Measurements from ENCODE around the gene PMEPA1.

The PMEPA1 gene

GRCh38 chr20:57677584-57677982 lies 32.2 kb downstream of the PMEPA1 start:
- DNase-seq (ENCODE audit: low read depth in 2 of 2) = no peak

- DNase-seq (ENCODE audit: low read depth in 2 of 2) = no peak
These were observed 32.9 kb downstream of the PMEPA1 start for GRCh38 chr20:57676589-57677583.

- no peak for DNase-seq (ENCODE audit: low read depth in 2 of 2)
These were observed 34.0 kb downstream of the PMEPA1 start for GRCh38 chr20:57675773-57676172.

GRCh38 chr20:57672953-57673575 lies 36.8 kb downstream of the PMEPA1 start:
- DNase-seq (ENCODE audit: low read depth in 2 of 2) = no peak

- DNase-seq (ENCODE audit: low read depth in 2 of 2) = no peak
These were observed 37.7 kb downstream of the PMEPA1 start for GRCh38 chr20:57672164-57672563.

- no peak for DNase-seq (ENCODE audit: low read depth in 2 of 2)
These were observed 38.2 kb downstream of the PMEPA1 start for GRCh38 chr20:57671662-57672061.

- no peak for DNase-seq (ENCODE audit: low read depth in 2 of 2)
These were observed 38.8 kb downstream of the PMEPA1 start for GRCh38 chr20:57671072-57671391.

- no peak for DNase-seq (ENCODE audit: low read depth in 2 of 2)
These were observed 39.3 kb downstream of the PMEPA1 start for GRCh38 chr20:57670288-57671071.

- no peak for DNase-seq (ENCODE audit: low read depth in 2 of 2)
These were observed 40.2 kb downstream of the PMEPA1 start for GRCh38 chr20:57669632-57670031.

- no peak for DNase-seq (ENCODE audit: low read depth in 2 of 2)
These were observed 41.7 kb downstream of the PMEPA1 start for GRCh38 chr20:57667924-57668782.

GRCh38 chr20:57667388-57667787 lies 42.4 kb downstream of the PMEPA1 start:
- DNase-seq (ENCODE audit: low read depth in 2 of 2) = no peak

- DNase-seq (ENCODE audit: low read depth in 2 of 2) = no peak
These were observed 43.0 kb downstream of the PMEPA1 start for GRCh38 chr20:57666834-57667157.

GRCh38 chr20:57666106-57666833 lies 43.5 kb downstream of the PMEPA1 start:
- no peak for DNase-seq (ENCODE audit: low read depth in 2 of 2)

GRCh38 chr20:57665589-57665971 lies 44.2 kb downstream of the PMEPA1 start:
- DNase-seq (ENCODE audit: low read depth in 2 of 2) = no peak

GRCh38 chr20:57664924-57665588 lies 44.8 kb downstream of the PMEPA1 start:
- no peak for DNase-seq (ENCODE audit: low read depth in 2 of 2)

GRCh38 chr20:57664476-57664875 lies 45.3 kb downstream of the PMEPA1 start:
- DNase-seq (ENCODE audit: low read depth in 2 of 2) = no peak

- no peak for DNase-seq (ENCODE audit: low read depth in 2 of 2)
These were observed 45.9 kb downstream of the PMEPA1 start for GRCh38 chr20:57663681-57664451.

- no peak for DNase-seq (ENCODE audit: low read depth in 2 of 2)
These were observed 46.6 kb downstream of the PMEPA1 start for GRCh38 chr20:57663241-57663640.

GRCh38 chr20:57662456-57663240 lies 47.2 kb downstream of the PMEPA1 start:
- no peak for DNase-seq (ENCODE audit: low read depth in 2 of 2)
